ENCODE data around the gene LIN37. TPM values are rescaled to one million over a fixed set of nuclear protein-coding genes. Genes with fewer than 3 reads are reported as not detected.

LIN37 gene
- total and polyA plus RNA-seq, 2 of the 13 experiments (the other 11 are each of a cell fraction or from before 2014, with no cell fraction given): 6.3 to 8.7 TPM

GRCh38 chr19:35792888-35793287, 44.5 kb downstream of the LIN37 start:
- Histone ChIP-seq H3K9me3 (ENCODE audit: low read length) (no peaks in the 10 kb centered on the region), H3K79me2 (ENCODE audit: insufficient read depth, low read length) (no peaks in the 10 kb centered on the region), H3K36me3 (replicated peaks in 1 of 2; ENCODE audit: control insufficient read depth in 1 of 2, insufficient read depth in 2 of 2, low read length in 2 of 2) (no peaks in the 10 kb centered on the region), H3K4me1 (ENCODE audit: insufficient read depth, low read length) (peaks cover 42% of the 10 kb centered on the region), H3K4me2 (ENCODE audit: low read depth, low read length) (no peak overlapping the region), H3K27ac (ENCODE audit: extremely low read length, insufficient read depth, low read length) (no peak overlapping the region), H3K27me3 (ENCODE audit: control insufficient read depth in 1 of 2, insufficient read depth in 2 of 2, low read length in 2 of 2) (peaks cover 0 to 4% of the 10 kb centered on the region in 2 experiments; a peak in 3 of 5 replicates), H3K4me3 (replicated peaks in 1 of 3; ENCODE audit: insufficient read depth in 1 of 3, low read depth in 2 of 3, low read length in 3 of 3) (no peak overlapping the region), H4K20me1 (ENCODE audit: insufficient read depth, low read length) (no peaks in the 10 kb centered on the region), H2AFZ (ENCODE audit: low read length) (no peak overlapping the region), H3K9ac (ENCODE audit: insufficient read depth, low read depth, low read length) (no peak overlapping the region)
- ChIA-PET CTCF (ENCODE audit: low intra/inter-chr PET ratio, low total read pairs) (no interaction called here), POLR2A (interaction anchor here (1.2 kb wide), 1 partner anchor 19 kb away, joined by 3 read pairs; no protein-coding TSS in a partner anchor)
- FAIRE-seq (no peak), DNase-seq (ENCODE audit: low spot score) (no peak), ATAC-seq (no peak)
- BruUV-seq (replicated peaks): no TSS peak
- in situ Hi-C loops (cut with HindIII; ENCODE audit: extremely low pct_ligation_motif_present, low pct_unique_long_range_greater_than_20kb): no loop called here
- intact Hi-C loops (cut with micrococcal nuclease; ENCODE audit: unreplicated experiment): no loop called here
- WGBS (ENCODE audit: low lambda C conversion rate): 24% methylated on average over 2 of the region's 8 CpGs
- TF ChIP-seq ZBTB40 (IDR thresholded peaks at IDR 0.05) (no peak), ZBTB40 (CRISPR knock-in tag; IDR thresholded peaks at IDR 0.05) (no peak), SMC3 (IDR thresholded peaks at IDR 0.05; ENCODE audit: low read length) (no peak), ZNF326 (CRISPR knock-in tag; IDR thresholded peaks at IDR 0.05; ENCODE audit: borderline replicate concordance) (no peak), ZNF256 (CRISPR knock-in tag; conservative IDR thresholded peaks at IDR 0.05) (no peak), ZBTB3 (CRISPR knock-in tag; IDR thresholded peaks at IDR 0.05; ENCODE audit: borderline replicate concordance, low read depth) (no peak), CBX2 (IDR thresholded peaks at IDR 0.05; ENCODE audit: low read depth, low read length) (no peak), CBX2 (CRISPR knock-in tag; IDR thresholded peaks at IDR 0.05; ENCODE audit: low read depth) (no peak), SOX13 (IDR thresholded peaks at IDR 0.05) (no peak), SOX13 (CRISPR knock-in tag; conservative IDR thresholded peaks at IDR 0.05 in 1 of 2, IDR thresholded peaks at IDR 0.05 in 1 of 2) (no peak), KLF12 (CRISPR knock-in tag; IDR thresholded peaks at IDR 0.05; ENCODE audit: borderline replicate concordance) (no peak), ZNF790 (CRISPR knock-in tag; IDR thresholded peaks at IDR 0.05; ENCODE audit: borderline replicate concordance) (no peak), SIX1 (CRISPR knock-in tag; IDR thresholded peaks at IDR 0.05; ENCODE audit: borderline replicate concordance) (no peak), ATF4 (CRISPR knock-in tag; IDR thresholded peaks at IDR 0.05) (no peak)
- TF ChIP-seq, protein P1, sequence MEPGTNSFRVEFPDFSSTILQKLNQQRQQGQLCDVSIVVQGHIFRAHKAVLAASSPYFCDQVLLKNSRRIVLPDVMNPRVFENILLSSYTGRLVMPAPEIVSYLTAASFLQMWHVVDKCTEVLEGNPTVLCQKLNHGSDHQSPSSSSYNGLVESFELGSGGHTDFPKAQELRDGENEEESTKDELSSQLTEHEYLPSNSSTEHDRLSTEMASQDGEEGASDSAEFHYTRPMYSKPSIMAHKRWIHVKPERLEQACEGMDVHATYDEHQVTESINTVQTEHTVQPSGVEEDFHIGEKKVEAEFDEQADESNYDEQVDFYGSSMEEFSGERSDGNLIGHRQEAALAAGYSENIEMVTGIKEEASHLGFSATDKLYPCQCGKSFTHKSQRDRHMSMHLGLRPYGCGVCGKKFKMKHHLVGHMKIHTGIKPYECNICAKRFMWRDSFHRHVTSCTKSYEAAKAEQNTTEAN (CRISPR knock-in tag; conservative IDR thresholded peaks at IDR 0.05): no peak
